ENCODE measurements around the gene PRND. TPM values are rescaled to one million over a fixed set of nuclear protein-coding genes. Genes with fewer than 3 reads are reported as not detected.

The PRND gene
- total and polyA plus RNA-seq, 2 of the 4 experiments (the other 2 are of a cell fraction), result not detected

DNA sequence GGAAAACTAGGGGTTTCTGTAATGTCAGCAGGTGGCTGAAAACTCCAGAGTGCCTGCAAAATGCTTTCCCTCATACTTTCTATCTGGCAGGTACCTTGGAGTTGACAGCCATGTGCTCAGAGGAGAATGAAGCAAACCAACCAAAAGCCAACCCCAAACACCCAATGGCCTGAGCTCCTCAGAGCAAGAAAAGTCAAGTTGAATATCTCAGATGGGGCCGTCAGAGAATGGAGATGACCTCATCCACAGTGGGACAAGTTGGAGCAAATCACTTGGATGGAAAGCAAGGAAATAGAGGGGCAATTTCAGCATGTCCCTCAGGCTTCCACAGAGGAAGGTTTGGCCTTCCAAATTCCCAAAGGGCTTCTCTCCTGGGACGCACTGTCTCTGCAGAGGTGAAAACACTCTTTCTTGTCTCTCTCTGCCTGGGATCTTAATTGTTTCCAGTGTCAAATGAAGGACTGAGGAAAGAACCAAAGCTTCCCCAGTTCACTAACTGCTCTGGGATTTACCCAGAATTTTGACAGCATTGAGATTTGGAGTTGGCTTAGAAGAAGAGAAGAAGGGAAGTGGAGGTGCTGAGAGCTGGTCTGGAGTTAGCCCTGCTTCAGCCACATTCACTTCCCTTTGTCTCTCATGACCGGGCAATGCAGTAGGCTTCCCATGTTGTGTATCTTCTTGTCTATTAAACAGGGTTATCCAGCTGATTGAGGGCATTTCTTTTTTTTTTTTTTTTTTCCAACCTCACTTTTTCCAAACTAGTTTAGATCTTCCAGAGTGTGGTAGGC lies 42.2 kb downstream of the PRND start:
- H3K4me1 ChIP-seq (ENCODE audit: control insufficient read depth, insufficient read depth, low read length), result peaks cover 8% of the 10 kb centered on the region
- intact Hi-C loops (cut with micrococcal nuclease) (no loop called here), dilution Hi-C loops (cut with HindIII; ENCODE audit: low sequenced_read_pairs, unreplicated experiment) (no loop called here), in situ Hi-C loops (cut with MboI; ENCODE audit: low sequenced_read_pairs) (no loop called here)
- H3K36me3 ChIP-seq (ENCODE audit: control insufficient read depth, insufficient read depth, low read length), result no peaks in the 10 kb centered on the region
- no peak overlapping the region for H4K5ac ChIP-seq (ENCODE audit: low read depth, low read length)
- no peak overlapping the region for H3K9ac ChIP-seq (ENCODE audit: low read depth, low read length)
- no peak overlapping the region for H2AK9ac ChIP-seq (replicated peaks; ENCODE audit: low read depth, low read length, poor library complexity)
- H2BK15ac ChIP-seq (ENCODE audit: low read depth, low read length), result no peak overlapping the region
- H3K27me3 ChIP-seq (ENCODE audit: control insufficient read depth, insufficient read depth, low read length), result no peaks in the 10 kb centered on the region
- no peak overlapping the region for H2AFZ ChIP-seq (replicated peaks; ENCODE audit: low read length, poor library complexity)
- no peak overlapping the region for H2BK5ac ChIP-seq (ENCODE audit: low read depth, low read length, poor library complexity, severe bottlenecking)
- H3K4me3 ChIP-seq (ENCODE audit: insufficient read depth, low read depth, low read length), result no peak overlapping the region
- H4K8ac ChIP-seq (ENCODE audit: low read depth in 2 of 2, low read length in 2 of 2), result no peak overlapping the region
- ChIA-PET CTCF (interaction anchor here (0.9 kb wide), 1 partner anchor 9 kb away, joined by 3 read pairs; no protein-coding TSS in a partner anchor), POLR2A (ENCODE audit: unreplicated experiment) (no interaction called here)
- no TSS peak for BruUV-seq (replicated peaks)
- no peak overlapping the region for H2BK20ac ChIP-seq (ENCODE audit: low read depth, low read length)
- no peak overlapping the region for H3K4ac ChIP-seq (ENCODE audit: low read depth, low read length)
- no peak overlapping the region for H3K56ac ChIP-seq (ENCODE audit: extremely low read depth, insufficient read depth, low read length)
- TF ChIP-seq NFE2L2 (IDR thresholded peaks at IDR 0.05; ENCODE audit: low read depth, low read length), result no peak
- H4K91ac ChIP-seq (ENCODE audit: insufficient read depth, low read depth, low read length), result no peak overlapping the region
- no peak overlapping the region for H2BK120ac ChIP-seq (ENCODE audit: low read depth, low read length)
- no peak overlapping the region for H3K18ac ChIP-seq (ENCODE audit: low read depth, low read length)
- no peak overlapping the region for H3K27ac ChIP-seq (ENCODE audit: insufficient read depth, low read length)
- H3K9me1 ChIP-seq (ENCODE audit: insufficient read depth, low read length), result 0 out of 2 replicates have a peak, but pooled peaks cover 2% of the 10 kb centered on the region
- no peak overlapping the region for H3K14ac ChIP-seq (replicated peaks; ENCODE audit: low read depth, low read length)
- no peaks in the 10 kb centered on the region for H3K9me3 ChIP-seq (ENCODE audit: control insufficient read depth, insufficient read depth, low read length)
- no peaks in the 10 kb centered on the region for H4K20me1 ChIP-seq (ENCODE audit: insufficient read depth, low read length)
- H2AK5ac ChIP-seq (ENCODE audit: low read depth, low read length), result no peak overlapping the region
- H3K23ac ChIP-seq (ENCODE audit: low read depth, low read length), result no peak overlapping the region
- no peak for DNase-seq
- no peak overlapping the region for H3K4me2 ChIP-seq (ENCODE audit: low read depth, low read length)
- no CpG with 5 or more reads among the region's 3 CpGs for WGBS, 2 experiments (ENCODE audit: extremely low coverage in 2 of 2, insufficient read length in 1 of 2)
- no peaks in the 10 kb centered on the region for H3K79me1 ChIP-seq (ENCODE audit: low read depth in 1 of 2, low read length in 2 of 2)
- ATAC-seq (ENCODE audit: low read depth), result no peak

All from IMR-90 (cell line).